ENCODE measurements around the gene GPR17. TPM values are rescaled to one million over a fixed set of nuclear protein-coding genes. Genes with fewer than 3 reads are reported as not detected.

GPR17 gene, protein sequence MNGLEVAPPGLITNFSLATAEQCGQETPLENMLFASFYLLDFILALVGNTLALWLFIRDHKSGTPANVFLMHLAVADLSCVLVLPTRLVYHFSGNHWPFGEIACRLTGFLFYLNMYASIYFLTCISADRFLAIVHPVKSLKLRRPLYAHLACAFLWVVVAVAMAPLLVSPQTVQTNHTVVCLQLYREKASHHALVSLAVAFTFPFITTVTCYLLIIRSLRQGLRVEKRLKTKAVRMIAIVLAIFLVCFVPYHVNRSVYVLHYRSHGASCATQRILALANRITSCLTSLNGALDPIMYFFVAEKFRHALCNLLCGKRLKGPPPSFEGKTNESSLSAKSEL
- total RNA-seq = not detected
- long read RNA-seq, partial matches to known transcripts = 1 of 1 reads
- long read RNA-seq, other reads (novel, unspliced or antisense) = 0 of 1 reads

DNA sequence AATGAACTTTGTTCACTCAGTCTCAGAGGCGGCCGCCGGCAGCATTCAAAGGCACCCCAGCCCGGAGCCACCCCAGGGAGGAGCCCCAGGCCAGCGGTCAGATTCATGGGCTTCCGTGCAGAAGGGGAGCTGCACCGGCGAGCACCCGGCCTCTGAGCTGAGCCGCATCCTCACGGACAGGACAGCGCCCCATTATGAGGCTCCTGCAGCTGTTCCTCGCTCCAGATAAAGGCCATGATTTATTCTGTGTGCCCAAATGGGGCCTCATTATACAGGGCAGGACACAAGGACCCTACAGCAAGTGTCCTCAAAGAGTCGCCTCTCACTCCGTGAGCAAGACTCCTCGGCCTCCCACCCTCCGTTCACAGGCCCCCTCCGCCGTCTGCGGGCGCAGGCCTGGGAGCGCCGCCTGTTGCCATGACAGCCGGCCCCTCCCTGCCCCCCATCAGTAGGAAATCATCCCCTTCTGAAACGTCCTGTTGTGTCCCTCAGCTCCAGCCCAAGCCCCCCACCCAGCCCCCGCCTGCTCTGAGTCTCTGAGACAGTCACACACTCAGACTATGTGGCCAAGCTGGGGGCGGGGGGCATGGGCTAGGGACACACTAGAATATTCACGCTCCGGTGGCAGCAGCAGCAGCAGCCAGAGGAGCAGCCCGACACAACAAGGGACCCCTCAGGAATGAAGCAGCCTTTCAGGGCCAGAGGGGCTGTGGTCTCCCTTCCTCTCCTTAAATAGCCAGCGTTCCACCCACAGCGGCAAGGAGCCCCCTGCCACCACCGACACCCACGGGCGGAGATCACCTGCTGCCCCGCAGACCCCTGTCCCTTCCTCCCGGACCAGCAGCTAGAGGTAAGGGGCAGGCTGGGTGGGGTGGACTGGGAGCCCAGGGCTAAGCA is at the start of gene GPR17:
Gene GPR17 (plus strand): TSS at position 759 of the 897 bp plus-strand sequence. CDS start 4,583 bp downstream, outside the sequence.
- no peak for DNase-seq (ENCODE audit: low spot score)

DNA sequence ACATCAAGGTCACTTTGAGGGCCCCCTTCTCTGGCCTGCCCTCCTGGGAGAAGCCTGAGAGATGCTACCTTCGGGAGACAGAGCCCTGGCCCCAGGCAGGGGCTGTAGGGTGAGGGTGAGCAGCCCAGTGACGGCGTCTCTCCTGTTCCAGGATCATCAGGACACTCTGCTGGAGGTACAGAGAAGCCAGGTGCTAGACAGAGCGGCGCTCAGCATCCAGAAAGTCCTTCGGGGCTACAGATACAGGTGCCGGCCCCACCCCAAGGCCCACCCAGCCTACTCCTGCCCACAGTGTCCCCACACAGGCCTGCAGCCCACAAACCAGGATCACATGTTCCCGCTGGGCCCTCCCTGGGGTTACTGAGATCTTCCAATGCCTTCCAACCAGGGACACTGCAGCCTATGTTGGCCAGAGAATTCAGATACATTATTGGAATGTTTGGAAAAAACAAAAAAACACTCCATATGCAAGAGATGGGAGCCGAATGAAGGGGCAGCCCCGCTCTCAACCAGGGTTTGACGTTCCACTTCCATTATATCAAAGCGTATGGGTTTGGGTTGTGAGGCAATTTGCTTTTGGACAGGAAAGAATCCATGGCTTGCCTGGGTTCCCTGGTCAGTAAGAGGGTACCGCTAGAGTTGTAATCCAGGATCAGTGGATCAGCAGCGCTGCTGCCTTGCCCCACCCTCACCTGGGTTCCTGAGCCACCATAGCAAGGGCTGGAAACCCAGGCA is 49.5 kb upstream of the GPR17 start:
- DNase-seq (ENCODE audit: low spot score) = peak; percentile 64

DNA sequence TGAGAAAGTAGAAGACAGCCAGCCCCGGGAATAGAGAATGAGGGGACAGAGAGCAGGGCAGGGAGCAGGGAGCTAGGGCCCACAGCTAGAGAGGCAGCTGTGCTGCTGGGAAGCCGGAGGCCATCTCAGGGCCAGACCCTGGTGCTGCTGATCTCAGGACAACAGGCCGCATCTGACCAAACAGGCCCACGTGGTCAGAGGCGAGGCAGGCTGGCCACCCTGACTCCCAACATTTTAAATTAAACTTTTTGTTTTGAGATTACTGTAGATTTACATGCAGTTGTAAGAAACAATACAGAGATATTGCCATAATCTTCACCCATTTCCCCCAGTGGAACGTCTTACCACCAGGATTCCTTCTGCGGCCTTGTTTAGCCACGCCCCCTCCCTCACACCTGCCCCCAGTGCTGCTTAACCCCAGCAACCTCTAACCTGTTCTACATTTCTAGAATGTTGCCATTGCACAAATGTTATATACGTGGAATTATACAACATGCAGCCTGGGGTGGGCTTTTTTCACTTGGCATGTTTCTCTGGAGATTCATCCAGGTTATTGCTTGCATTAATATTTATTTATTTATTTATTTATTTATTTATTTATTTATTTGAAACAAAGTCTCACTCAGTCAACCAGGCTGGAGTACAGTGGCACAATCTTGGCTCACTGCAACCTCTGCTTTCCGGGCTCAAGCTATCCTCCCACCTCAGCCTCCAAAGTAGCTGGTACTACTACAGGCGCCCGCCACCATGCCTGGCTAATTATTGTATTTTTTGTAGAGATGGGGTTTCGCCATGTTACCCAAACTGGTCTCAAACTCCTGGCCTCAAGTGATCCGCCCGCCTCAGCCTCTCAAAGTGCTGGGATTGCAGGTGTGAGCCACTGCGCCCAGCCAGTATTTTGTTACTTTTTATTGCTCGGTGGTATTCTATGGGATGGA is 48.6 kb upstream of the GPR17 start:
- peak; percentile 69 for DNase-seq (ENCODE audit: low spot score)

DNA sequence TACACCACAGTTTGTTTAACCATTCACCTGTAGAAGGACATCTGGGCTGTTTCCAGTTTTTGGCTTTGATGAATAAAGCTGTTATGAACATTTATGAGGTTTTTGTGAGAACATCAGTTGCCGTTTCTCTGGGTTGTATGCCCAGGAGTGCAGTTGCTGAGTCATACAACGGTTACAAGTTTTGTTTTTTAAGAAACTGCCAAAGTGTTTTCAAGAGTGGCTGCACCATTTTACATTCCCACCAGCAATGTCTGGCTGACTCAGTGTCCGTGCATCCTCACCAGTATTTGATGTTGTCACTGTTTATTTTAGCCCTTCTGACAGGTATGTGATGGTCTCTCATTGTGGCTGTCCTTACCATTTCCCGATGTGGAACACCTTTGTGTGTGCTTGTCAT is 48.0 kb upstream of the GPR17 start:
- no peak for DNase-seq (ENCODE audit: low spot score)

DNA sequence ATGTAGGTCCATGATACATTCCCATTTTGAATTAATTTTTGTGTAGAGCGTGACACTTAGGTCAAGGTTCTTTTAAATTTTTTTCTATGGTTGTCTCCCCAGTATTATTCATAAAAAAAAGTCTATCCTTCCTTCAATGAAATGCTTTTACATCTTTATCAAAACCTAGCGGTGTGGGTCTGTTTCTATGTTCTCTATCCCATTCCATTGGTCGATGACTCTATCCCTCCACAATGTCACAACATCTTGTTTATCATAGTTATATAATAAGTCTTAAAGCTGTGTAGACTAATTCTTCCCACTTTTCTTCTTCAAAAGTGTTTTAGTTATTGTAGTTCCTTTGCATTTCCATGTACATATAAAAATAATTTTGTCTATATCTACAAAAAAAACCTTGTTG is 47.2 kb upstream of the GPR17 start:
- no peak for DNase-seq (ENCODE audit: low spot score)

DNA sequence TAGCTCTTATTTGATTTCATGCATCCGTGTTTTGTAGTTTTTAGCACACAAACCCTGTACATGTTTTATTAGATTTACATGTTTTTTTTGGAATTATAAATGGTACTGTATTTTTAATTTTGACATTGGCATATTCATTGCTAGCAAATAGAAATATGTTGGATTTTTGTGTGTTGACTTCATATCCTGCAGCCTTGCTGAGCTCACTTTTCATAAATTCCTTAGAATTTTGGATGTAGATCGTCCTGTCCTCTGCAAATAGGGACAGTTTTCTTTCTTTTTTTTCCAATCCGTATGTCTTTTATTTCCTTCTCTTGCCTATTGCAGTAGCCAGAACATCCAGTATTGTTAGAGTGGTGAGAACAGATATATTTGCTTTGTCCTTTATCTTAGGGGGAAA is 46.7 kb upstream of the GPR17 start:
- no peak for DNase-seq (ENCODE audit: low spot score)

DNA sequence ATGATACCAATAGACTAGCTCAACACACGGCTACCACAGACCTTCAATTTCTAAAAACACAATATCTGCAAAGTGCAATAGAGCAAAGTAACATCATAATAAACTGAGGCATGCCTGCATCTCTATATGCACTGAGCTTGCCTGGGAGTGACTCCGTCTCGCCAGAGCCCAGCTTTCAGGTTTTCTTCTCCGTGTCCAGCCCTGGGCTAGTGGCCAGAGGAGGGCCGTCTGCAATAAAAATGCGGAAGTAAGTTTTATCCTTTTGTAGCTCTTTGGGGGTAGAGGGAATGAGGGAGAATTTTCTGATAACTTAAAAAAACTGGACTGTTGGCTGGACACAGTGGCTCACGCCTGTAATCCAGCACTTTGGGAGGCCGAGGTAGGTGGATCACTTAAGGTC is 41.0 kb upstream of the GPR17 start:
- DNase-seq (ENCODE audit: low spot score) = peak; percentile 55

DNA sequence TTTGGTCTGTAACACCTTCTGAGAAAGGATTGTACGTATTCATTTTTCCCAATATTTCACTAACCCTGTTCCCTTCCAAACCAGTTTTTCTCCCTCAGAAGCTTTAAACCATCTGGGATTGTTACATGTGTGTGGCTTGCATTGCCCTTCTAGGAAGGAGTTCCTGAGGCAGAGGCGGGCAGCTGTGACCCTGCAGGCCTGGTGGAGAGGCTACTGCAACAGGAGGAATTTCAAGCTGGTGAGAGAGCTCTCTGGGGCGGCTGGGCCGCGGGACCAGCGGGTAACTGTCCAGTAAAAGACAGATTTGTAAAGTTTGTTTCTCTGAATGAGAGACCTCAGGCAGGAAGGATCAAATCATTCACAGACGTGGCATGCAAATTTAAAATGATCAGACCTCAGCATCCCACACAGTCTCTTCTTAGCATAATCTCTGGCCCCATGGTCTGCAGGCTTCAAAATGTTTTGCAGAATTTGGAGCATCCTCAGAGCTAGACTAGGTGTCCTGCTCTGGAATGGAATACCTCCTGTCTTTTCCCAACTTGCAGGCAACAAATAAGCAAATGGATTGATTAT is 40.2 kb upstream of the GPR17 start:
- DNase-seq (ENCODE audit: low spot score) = peak; percentile 37

DNA sequence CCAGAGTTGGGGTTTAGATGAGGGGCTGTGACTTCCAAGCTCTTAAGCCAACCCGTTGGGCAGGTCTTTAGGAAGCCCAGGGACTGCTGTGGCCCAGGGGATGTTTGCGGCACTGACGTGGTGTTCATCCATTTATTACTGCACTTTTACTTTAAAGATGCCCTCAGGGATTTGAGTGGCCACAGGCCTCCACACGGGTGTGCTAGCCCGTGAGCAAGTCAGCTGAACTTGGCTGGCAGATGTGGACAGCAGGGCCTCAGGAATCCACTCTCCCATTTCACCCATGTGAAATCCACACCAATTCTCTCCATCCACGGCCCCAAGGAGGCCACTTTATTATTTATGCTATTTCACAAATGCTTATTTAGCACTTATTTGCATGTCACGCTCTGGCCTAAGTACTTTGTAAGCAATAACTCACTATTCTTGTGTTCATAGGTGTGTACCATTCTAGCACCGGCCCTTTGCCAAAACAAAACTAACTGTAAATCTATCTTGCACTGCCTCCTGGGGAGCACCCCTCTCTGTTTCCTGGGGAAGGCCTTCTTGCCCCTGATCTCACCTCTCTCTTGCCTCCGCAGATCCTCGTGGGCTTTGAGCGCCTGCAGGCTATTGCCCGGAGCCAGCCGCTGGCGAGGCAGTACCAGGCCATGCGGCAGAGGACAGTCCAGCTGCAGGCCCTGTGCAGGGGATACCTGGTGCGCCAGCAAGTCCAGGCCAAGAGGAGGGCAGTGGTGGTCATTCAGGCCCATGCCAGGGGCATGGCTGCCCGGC is 39.1 kb upstream of the GPR17 start:
- peak; percentile 86 for DNase-seq (ENCODE audit: low spot score)

DNA sequence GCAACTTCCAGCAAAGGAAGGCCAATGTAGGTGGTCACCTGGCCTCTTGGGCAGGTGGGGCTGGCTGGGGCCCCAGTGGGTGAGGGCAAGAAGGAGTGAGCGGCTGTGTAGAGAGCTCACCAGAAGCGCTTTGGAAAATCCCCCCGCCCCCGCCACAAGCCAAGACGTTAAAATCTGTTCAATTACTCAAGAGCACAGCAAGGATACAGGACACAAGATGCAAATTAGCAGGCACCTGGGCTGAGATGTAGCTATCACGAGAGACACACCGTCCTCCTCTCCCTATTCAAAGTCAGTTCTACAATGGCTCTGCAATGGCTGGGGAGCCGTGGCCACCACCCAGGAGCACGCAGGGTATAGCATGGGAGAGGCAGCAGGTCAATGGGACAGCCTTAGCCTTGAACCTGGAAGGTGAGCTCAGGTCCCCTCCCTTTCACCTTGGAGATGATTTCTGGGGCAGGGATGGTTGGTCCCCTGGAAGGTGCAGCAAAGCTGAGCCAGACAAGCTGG is 38.5 kb upstream of the GPR17 start:
- peak; percentile 28 for DNase-seq (ENCODE audit: low spot score)

DNA sequence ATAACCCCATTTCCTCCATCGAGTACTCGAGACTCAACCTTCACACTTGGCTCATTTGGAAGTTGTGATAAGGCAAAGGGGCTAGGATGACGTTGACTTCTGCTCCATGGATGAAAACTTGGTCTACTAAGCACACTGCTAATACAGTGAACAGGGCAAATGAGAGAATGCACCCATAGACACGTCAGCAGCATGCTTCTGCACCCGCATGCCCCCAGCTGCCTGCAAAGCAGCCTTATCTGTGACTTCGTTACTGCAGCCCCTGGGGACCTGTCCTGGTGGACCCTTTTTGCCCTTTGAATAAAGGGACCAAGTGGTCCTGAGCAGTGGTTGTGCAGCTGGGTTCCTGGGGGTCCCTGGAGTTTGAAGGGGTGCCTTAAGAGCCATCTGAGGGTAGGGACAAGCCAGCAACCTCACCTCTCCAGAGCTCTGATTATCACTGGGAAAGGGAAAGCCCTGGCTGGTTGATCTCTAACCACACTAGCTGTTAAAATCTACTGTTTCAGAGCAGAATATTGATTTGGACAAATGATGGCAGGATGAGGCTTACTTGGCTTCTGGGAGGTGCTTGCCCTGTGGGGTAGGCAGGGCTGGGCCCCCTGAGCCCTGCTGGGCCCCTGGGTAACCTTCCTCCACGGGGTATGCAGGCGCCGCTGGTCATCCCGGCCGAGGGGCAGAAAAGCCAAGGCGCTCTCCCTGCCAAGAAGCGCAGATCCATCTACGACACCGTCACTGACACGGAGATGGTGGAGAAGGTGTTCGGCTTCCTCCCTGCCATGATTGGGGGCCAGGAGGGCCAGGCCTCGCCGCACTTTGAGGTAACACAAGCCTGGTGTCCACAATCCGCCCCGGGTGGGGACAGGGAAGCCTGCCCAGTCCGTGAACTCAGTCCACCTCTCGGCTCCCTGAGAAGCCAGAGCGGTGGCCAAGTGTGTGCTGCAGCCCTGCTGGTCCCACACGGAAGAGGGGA is 37.6 kb upstream of the GPR17 start:
- DNase-seq (ENCODE audit: low spot score) = peak; percentile 60

DNA sequence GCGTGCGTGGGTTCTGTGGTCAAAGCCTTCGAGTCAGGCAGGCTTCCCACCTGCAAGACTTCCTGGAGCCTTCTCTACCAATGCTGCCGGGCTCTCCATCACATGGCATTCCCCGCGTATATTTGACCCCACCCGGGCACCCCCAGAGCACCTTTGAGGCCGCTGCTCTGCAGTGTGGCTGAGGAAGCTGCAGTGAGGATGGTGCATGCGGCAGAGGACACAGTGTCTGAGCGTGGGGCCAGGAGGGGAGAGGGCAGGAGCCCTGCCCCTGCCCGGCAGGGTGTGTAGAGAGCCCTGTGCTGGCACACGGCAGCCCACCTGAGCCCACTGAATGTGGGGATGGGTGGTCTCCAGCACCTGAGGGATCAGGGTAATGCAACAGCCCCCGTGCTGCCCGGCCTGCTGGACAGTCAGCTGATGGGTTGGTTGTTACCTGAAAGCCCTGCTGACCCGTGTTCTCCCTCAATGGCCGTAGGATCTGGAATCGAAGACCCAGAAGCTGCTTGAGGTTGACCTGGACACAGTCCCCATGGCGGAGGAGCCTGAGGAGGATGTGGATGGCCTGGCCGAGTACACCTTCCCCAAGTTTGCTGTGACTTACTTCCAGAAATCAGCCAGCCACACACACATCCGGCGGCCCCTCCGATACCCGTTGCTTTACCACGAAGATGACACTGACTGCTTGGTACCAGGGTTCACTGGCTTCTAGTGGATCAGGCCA is 36.8 kb upstream of the GPR17 start:
- DNase-seq (ENCODE audit: low spot score) = peak; percentile 79

DNA sequence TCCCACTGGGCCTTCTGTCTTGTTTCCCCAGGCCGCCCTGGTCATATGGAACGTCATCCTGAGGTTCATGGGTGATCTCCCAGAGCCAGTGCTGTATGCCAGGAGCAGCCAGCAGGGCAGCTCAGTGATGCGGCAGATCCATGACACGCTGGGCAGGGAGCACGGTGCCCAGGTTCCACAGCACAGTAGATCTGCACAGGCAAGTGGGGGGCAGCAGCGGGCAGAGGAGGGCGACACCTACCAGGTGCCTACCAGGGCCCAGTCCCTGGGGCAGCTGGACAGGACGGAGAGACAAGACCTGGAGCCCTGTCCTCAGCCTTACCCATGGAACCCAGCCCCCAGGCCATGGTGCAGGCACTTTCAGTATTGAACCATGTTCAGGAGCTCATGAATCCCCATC is 36.1 kb upstream of the GPR17 start:
- peak; percentile 77 for DNase-seq (ENCODE audit: low spot score)

DNA sequence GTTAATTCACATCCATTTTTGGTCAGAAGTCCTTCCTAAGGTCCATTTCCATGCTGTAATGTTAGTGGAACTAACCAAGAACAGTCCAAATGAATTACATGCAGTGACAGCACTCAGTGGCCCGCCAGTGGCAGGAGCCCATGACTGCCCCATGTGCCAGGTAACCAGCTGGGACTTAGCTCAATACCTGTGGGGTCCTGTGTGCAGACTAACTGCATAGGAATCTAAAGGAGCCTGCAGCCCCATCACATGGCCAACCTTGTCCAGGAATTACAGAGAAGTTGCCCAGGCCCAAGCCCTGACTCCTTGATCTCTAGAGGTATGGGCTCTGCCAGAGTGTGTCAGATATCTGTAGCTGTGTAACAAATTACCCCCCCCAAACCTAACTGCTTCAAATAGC is 35.4 kb upstream of the GPR17 start:
- peak; percentile 64 for DNase-seq (ENCODE audit: low spot score)

DNA sequence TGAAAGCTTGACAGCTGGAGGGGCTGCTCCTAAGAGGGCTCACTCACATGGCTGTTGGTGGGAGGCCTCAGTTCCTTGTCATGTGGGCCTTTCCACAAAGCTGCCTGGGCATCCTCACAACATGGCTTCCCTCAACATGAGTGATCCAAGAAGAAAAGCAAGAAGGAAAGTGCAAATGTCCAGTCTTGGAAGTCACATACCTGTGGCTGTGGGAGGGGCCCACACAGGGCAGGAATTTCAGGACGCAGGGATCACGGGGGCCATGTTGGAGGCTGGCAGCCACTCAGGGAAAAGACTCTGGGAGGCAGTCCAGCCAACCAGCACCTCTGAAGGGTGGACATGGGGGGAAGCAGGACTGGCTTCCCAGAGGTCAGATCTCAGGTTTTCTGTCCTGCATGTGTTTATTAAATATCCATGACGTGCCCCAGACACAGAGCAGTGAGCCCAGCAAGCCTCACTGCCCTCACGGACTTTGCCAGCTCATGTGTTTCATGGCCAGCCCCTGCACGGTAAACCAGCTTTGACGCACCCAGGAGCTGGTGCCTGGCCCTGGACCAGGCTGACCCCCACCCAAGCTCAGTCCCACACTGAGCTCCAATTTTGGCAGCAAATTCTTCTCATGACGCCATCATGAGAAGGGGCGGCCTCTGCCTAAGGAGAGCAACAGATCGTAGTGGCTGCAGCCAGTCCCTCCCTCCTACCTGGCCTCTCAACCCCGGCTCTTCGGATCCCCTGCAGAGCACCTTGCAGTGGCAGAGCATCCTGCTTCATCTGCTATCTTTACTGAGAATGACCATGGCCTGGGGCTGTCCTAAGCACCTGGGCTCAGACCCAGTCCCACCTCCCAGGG is 34.7 kb upstream of the GPR17 start:
- DNase-seq (ENCODE audit: low spot score) = peak; percentile 78

Data from mesenteric fat pad (tissue), 1 donor.